ENCODE measurements around the gene THSD8.
A peak's percentile ranks its signal among the peaks of the same experiment; 100 is the strongest.

THSD8 gene

DNA sequence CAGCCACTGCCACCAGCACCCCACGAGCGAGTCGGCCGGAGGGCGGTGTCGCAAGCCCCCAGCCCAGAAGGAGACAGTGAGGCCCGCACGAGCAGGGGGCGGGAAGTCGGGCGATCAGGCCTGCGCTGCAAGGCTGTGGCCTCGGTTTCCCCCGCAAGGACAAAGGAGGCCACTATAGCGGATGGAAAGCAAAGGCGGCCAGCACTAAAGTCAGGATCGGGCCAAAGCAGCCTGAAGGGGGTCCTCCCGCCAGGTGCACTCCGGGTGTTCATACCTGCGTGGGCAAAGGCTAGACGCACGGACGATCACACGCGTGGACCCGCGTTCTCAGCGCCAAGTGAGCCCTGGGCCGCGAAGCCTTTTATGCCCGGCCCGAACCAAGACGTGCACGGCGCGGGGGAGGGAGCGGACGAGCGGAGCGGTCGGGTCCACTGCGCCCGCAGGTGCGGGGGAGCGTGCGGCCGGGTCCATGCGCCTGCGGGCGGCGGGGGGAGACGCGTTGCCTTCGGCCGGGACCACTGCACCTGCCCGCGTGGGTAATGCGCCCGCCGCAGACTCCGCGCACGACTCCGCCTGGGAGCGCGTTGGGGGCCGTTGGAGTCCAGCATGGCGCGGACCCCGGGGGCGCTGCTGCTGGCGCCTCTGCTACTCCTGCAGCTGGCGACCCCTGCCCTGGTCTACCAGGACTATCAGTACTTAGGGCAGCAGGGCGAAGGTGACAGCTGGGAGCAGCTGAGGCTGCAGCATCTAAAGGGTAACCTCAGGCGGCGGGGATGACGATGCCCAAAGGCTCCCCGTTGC, at the start of gene THSD8, which contains the start of gene PRDX2:
Gene THSD8 (plus strand): TSS at position 604 of the 801 bp plus-strand sequence. CDS start 3 bp downstream, at position 607.
Gene PRDX2 (minus strand): TSS at position 335 of the 801 bp plus-strand sequence. CDS start 539 bp downstream, outside the sequence.
- Histone ChIP-seq H3K4me2 (ENCODE audit: insufficient read depth, low read length) (no peak within 1 kb of the TSS), H3K27ac (ENCODE audit: low read length) (no peak within 1 kb of the TSS), H3K27me3 (ENCODE audit: insufficient read depth, low read length, poor library complexity) (no peaks in the 10 kb centered on the region), H3K4me1 (ENCODE audit: insufficient read depth, low read length) (peaks cover 9% of the 10 kb centered on the region), H3K79me2 (ENCODE audit: insufficient read depth, low read length) (peaks cover 3% of the 10 kb centered on the region), H3K36me3 (ENCODE audit: insufficient read depth, low read length) (no peaks in the 10 kb centered on the region; the same call in 1 of the 2 replicates), H3K4me3 (ENCODE audit: low read depth in 1 of 2, low read length in 2 of 2) (no peak within 1 kb of the TSS), H4K20me1 (ENCODE audit: insufficient read depth, low read length) (no peaks in the 10 kb centered on the region), H3K9ac (ENCODE audit: low read depth, low read length) (no peak within 1 kb of the TSS), H3K9me3 (ENCODE audit: insufficient read depth, low read length, severe bottlenecking) (no peaks in the 10 kb centered on the region), H2AFZ (ENCODE audit: low read depth, low read length) (no peak within 1 kb of the TSS)
- DNase-seq, result peak; percentile 73
- TF ChIP-seq EZH2 (IDR thresholded peaks at IDR 0.05; ENCODE audit: borderline replicate concordance, low read depth, low read length, severe bottlenecking), result no peak
- TF ChIP-seq, protein P1, sequence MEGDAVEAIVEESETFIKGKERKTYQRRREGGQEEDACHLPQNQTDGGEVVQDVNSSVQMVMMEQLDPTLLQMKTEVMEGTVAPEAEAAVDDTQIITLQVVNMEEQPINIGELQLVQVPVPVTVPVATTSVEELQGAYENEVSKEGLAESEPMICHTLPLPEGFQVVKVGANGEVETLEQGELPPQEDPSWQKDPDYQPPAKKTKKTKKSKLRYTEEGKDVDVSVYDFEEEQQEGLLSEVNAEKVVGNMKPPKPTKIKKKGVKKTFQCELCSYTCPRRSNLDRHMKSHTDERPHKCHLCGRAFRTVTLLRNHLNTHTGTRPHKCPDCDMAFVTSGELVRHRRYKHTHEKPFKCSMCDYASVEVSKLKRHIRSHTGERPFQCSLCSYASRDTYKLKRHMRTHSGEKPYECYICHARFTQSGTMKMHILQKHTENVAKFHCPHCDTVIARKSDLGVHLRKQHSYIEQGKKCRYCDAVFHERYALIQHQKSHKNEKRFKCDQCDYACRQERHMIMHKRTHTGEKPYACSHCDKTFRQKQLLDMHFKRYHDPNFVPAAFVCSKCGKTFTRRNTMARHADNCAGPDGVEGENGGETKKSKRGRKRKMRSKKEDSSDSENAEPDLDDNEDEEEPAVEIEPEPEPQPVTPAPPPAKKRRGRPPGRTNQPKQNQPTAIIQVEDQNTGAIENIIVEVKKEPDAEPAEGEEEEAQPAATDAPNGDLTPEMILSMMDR (IDR thresholded peaks at IDR 0.05; ENCODE audit: borderline replicate concordance, extremely low read depth, low read length, poor library complexity, severe bottlenecking), result no peak
- peak; percentile 54 for ATAC-seq (ENCODE audit: insufficient read depth, low read depth)

DNA sequence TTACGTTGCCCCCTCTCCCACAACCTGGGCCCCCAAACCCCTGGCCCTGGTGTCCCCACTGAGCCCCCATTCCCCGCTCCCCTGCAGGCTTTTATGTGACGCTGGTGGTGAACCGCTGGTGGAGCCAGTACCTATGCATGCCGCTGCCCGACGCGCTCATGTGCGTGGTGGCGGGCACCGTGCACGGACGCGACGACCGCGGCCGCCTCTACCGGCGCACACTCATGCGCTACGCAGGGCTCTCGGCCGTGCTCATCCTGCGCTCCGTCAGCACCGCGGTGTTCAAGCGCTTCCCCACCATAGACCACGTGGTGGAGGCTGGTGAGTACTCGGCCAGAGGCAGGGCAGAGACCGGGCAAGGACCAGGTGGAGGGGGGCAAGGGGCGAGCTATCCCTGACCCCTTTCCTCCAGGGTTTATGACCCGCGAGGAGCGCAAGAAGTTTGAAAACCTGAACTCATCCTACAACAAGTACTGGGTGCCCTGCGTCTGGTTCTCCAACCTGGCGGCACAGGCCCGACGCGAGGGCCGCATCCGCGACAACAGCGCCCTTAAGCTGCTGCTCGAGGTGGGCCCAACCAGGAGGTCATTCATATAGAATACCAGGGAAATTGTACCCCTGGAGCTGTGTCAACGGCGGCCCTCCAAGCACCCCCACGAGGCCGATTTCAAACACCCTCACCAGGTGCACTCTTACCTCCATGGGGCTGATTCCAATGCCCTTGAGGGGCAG, 47.2 kb upstream of the THSD8 start:
- Histone ChIP-seq H3K9ac (ENCODE audit: low read depth, low read length) (no peak overlapping the region), H3K27me3 (ENCODE audit: insufficient read depth, low read length, poor library complexity) (no peaks in the 10 kb centered on the region)
- no peak for DNase-seq

DNA sequence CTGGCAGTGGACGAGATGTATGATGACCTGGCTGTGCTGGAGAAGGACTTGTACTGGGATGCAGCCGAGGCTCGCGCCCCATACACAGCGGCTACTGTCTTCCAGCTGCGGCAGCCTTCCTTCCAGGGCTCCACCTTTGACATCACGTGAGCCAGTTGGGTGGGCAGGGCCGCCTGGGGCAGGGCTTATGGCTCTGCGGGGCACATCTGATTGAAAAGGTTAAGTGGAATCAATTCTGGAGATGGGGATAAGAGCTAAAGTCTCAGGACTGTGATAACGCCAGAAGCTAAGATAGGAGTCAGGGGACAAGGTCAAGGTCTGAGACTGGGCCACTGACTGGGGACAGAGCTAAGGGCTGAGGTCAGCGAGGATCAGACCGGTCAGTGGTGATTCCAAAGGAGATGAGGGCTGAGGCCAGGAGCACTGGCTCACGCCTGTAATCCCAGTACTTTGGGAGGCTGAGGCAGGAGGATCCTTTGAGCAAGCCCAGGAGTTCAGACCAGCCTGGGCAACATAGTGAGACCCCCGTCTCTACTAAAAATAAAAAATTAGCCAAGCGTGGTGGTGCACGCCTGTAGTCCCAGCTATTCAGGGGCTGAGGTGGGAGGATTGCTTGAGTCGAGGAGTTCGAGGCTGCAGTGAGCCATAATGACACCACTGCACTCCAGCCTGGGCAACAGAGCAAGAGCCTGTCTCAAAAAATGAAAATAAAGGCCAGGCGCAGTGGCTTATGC, 45.6 kb upstream of the THSD8 start:
- Histone ChIP-seq H3K4me2 (ENCODE audit: insufficient read depth, low read length) (no peak overlapping the region), H3K4me1 (ENCODE audit: insufficient read depth, low read length) (peaks cover 11% of the 10 kb centered on the region), H4K20me1 (ENCODE audit: insufficient read depth, low read length) (no peaks in the 10 kb centered on the region), H3K4me3 (ENCODE audit: low read depth in 1 of 2, low read length in 2 of 2) (no peak overlapping the region), H3K9me3 (ENCODE audit: insufficient read depth, low read length, severe bottlenecking) (no peaks in the 10 kb centered on the region), H2AFZ (ENCODE audit: low read depth, low read length) (no peak overlapping the region), H3K27ac (ENCODE audit: low read length) (no peak overlapping the region), H3K9ac (ENCODE audit: low read depth, low read length) (no peak overlapping the region), H3K36me3 (ENCODE audit: insufficient read depth, low read length) (no peaks in the 10 kb centered on the region), H3K27me3 (ENCODE audit: insufficient read depth, low read length, poor library complexity) (no peaks in the 10 kb centered on the region), H3K79me2 (ENCODE audit: insufficient read depth, low read length) (no peaks in the 10 kb centered on the region)
- TF ChIP-seq, protein P1 (IDR thresholded peaks at IDR 0.05; ENCODE audit: borderline replicate concordance, extremely low read depth, low read length, poor library complexity, severe bottlenecking), result no peak
- no peak for TF ChIP-seq EZH2 (IDR thresholded peaks at IDR 0.05; ENCODE audit: borderline replicate concordance, low read depth, low read length, severe bottlenecking)
- no peak for DNase-seq
- no peak for ATAC-seq (ENCODE audit: insufficient read depth, low read depth)

More for the DNA sequence above, 47.2 kb upstream of the THSD8 start:
- no peaks in the 10 kb centered on the region for H3K79me2 ChIP-seq (ENCODE audit: insufficient read depth, low read length)
- no peak overlapping the region for H3K27ac ChIP-seq (ENCODE audit: low read length)
- no peak overlapping the region for H3K4me3 ChIP-seq (ENCODE audit: low read depth in 1 of 2, low read length in 2 of 2)
- no peak overlapping the region for H3K4me2 ChIP-seq (ENCODE audit: insufficient read depth, low read length)
- no peak for TF ChIP-seq EZH2 (IDR thresholded peaks at IDR 0.05; ENCODE audit: borderline replicate concordance, low read depth, low read length, severe bottlenecking)
- TF ChIP-seq, protein P1 (IDR thresholded peaks at IDR 0.05; ENCODE audit: borderline replicate concordance, extremely low read depth, low read length, poor library complexity, severe bottlenecking), result no peak
- no peaks in the 10 kb centered on the region for H4K20me1 ChIP-seq (ENCODE audit: insufficient read depth, low read length)
- no peak for ATAC-seq (ENCODE audit: insufficient read depth, low read depth)
- H3K36me3 ChIP-seq (ENCODE audit: insufficient read depth, low read length), result no peaks in the 10 kb centered on the region
- peaks cover 9% of the 10 kb centered on the region for H3K4me1 ChIP-seq (ENCODE audit: insufficient read depth, low read length)
- no peak overlapping the region; the same call in 1 of the 2 replicates for H2AFZ ChIP-seq (ENCODE audit: low read depth, low read length)
- H3K9me3 ChIP-seq (ENCODE audit: insufficient read depth, low read length, severe bottlenecking), result no peaks in the 10 kb centered on the region
